ENCODE results near the gene F3. TPM values are rescaled to one million over a fixed set of nuclear protein-coding genes. Genes with fewer than 3 reads are reported as not detected.

Gene F3
- total RNA-seq, 1 donor from 2014 or later = 0.93 TPM

DNA sequence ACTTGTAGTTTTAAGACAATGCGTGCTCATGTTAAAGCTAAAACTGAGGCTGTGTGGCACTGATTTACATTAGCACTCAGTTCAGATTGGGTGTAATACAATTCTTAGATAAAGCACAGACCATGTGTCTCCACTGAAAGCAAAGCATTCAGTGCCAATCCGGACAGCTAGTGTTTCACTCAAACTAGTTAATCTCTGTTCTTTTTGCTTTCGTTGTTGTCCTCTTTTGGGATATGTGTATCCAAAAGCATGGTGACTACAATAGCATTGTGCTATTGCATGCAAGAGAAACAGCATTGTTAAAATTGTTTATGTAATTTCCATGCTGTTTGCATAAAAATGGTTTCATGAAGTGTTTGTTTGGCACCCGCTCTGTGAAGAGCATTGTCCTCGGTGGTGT, 54.6 kb downstream of the F3 start:
- Mint-ChIP-seq H3K27ac (ENCODE audit: unreplicated experiment) (no peak overlapping the region), H3K9me3 (ENCODE audit: unreplicated experiment) (no peaks in the 10 kb centered on the region), H3K4me3 (ENCODE audit: unreplicated experiment) (no peak overlapping the region), H3K27me3 (ENCODE audit: unreplicated experiment) (no peaks in the 10 kb centered on the region), H3K36me3 (ENCODE audit: unreplicated experiment) (no peaks in the 10 kb centered on the region), H3K4me1 (ENCODE audit: low read depth, unreplicated experiment) (peaks cover 1% of the 10 kb centered on the region)
- TF ChIP-seq, protein P1, sequence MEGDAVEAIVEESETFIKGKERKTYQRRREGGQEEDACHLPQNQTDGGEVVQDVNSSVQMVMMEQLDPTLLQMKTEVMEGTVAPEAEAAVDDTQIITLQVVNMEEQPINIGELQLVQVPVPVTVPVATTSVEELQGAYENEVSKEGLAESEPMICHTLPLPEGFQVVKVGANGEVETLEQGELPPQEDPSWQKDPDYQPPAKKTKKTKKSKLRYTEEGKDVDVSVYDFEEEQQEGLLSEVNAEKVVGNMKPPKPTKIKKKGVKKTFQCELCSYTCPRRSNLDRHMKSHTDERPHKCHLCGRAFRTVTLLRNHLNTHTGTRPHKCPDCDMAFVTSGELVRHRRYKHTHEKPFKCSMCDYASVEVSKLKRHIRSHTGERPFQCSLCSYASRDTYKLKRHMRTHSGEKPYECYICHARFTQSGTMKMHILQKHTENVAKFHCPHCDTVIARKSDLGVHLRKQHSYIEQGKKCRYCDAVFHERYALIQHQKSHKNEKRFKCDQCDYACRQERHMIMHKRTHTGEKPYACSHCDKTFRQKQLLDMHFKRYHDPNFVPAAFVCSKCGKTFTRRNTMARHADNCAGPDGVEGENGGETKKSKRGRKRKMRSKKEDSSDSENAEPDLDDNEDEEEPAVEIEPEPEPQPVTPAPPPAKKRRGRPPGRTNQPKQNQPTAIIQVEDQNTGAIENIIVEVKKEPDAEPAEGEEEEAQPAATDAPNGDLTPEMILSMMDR (IDR thresholded peaks at IDR 0.05; ENCODE audit: partially characterized antibody, unreplicated experiment) = no peak
- no peak for DNase-seq

DNA sequence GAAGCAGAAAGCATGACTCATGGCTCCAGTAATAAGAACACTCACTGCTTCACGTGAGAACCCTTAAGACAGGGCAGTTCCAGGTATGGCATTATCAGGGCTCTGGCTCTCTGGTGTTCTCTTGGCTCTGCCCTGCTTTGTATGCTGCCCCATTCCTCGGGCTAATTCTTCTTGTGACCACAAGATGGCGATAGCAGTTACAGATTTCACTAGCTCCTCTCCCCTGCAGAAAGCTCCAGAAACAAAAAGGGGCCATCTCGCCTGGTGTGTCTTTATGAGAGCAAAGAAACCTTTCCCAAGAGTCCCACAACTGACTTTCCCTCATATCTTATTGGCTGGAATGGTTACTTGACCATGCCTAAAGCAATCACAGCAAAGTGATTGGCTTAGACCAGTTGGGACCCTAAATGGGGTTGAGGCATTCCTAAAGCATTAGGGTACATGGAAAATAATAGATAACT, 60.1 kb downstream of the F3 start:
- TF ChIP-seq, protein P1 (IDR thresholded peaks at IDR 0.05; ENCODE audit: partially characterized antibody, unreplicated experiment) = peak; percentile 84
- Mint-ChIP-seq H3K36me3 (ENCODE audit: unreplicated experiment) (no peaks in the 10 kb centered on the region), H3K4me3 (ENCODE audit: unreplicated experiment) (no peak overlapping the region), H3K9me3 (ENCODE audit: unreplicated experiment) (peaks cover 1% of the 10 kb centered on the region), H3K27me3 (ENCODE audit: unreplicated experiment) (no peaks in the 10 kb centered on the region), H3K27ac (ENCODE audit: unreplicated experiment) (no peak overlapping the region), H3K4me1 (ENCODE audit: low read depth, unreplicated experiment) (peaks cover 4% of the 10 kb centered on the region)
- peak; percentile 22 for DNase-seq

DNA sequence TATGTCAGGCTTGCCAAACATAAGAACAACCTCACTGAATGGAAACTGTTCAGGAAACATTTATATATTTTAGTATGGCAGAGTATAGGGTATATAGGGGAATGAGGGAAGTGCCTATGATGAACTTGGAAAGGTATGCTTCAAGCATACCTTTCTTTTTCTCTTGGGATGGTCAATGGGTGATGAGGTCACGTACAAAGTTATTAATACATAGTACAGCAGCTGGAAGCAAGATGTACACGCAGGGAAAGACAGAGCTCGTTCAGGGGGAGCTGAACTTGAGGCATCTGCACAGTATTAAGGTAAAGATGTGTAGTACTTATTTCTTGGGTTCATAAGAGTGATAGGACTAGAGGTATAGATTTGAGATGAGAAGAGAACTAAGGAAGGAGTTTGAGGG, 61.9 kb downstream of the F3 start:
- H3K36me3 Mint-ChIP-seq (ENCODE audit: unreplicated experiment) = no peaks in the 10 kb centered on the region
- no peaks in the 10 kb centered on the region for H3K27me3 Mint-ChIP-seq (ENCODE audit: unreplicated experiment)
- no peak overlapping the region for H3K27ac Mint-ChIP-seq (ENCODE audit: unreplicated experiment)
- no peak overlapping the region for H3K4me3 Mint-ChIP-seq (ENCODE audit: unreplicated experiment)
- DNase-seq = no peak
- H3K9me3 Mint-ChIP-seq (ENCODE audit: unreplicated experiment) = peaks cover 1% of the 10 kb centered on the region
- TF ChIP-seq, protein P1 (IDR thresholded peaks at IDR 0.05; ENCODE audit: partially characterized antibody, unreplicated experiment) = no peak
- H3K4me1 Mint-ChIP-seq (ENCODE audit: low read depth, unreplicated experiment) = peaks cover 4% of the 10 kb centered on the region

Other genes with a start within 250 kb of the F3 start
- gene ABCD3, start 123.4 kb downstream of the F3 start, total RNA-seq (ENCODE audit: unreplicated experiment) = 26.0 TPM

All from glutamatergic neuron (in vitro differentiated cells).